Measurements from ENCODE around the gene MAPKAP1. TPM values are rescaled to one million over a fixed set of nuclear protein-coding genes. Genes with fewer than 3 reads are reported as not detected.

The MAPKAP1 gene
- total RNA-seq, 4 donors from 2014 or later = 54.1 to 195 (median 61.9) TPM

- intact Hi-C loops (cut with DNase I; ENCODE audit: low total_unique reads) = no loop called here
- Histone ChIP-seq H3K27ac (no peak overlapping the region), H3K4me3 (no peak overlapping the region), H3K4me1 (no peaks in the 10 kb centered on the region), H3K27me3 (no peaks in the 10 kb centered on the region), H3K9me3 (no peaks in the 10 kb centered on the region), H3K36me3 (no peaks in the 10 kb centered on the region)
- no peak for DNase-seq
- TF ChIP-seq CTCF (IDR thresholded peaks at IDR 0.05) (no peak), POLR2A (IDR thresholded peaks at IDR 0.05) (no peak)
Measured at GRCh38 chr9:125629446-125629845, 77.6 kb downstream of the MAPKAP1 start.

- H3K27ac ChIP-seq = no peak overlapping the region
- H3K9me3 ChIP-seq = no peaks in the 10 kb centered on the region
- no peak overlapping the region for H3K4me3 ChIP-seq
- no peaks in the 10 kb centered on the region for H3K27me3 ChIP-seq
- TF ChIP-seq CTCF (IDR thresholded peaks at IDR 0.05) (no peak), POLR2A (IDR thresholded peaks at IDR 0.05) (no peak)
- H3K36me3 ChIP-seq = no peaks in the 10 kb centered on the region
- intact Hi-C loops (cut with DNase I; ENCODE audit: low total_unique reads) = no loop called here
- H3K4me1 ChIP-seq = no peaks in the 10 kb centered on the region
- no peak for DNase-seq
Measured at GRCh38 chr9:125626187-125626586, 80.8 kb downstream of the MAPKAP1 start.

- no peaks in the 10 kb centered on the region for H3K27me3 ChIP-seq
- intact Hi-C loops (cut with DNase I; ENCODE audit: low total_unique reads) = no loop called here
- no peaks in the 10 kb centered on the region for H3K4me1 ChIP-seq
- H3K36me3 ChIP-seq = no peaks in the 10 kb centered on the region
- TF ChIP-seq POLR2A (IDR thresholded peaks at IDR 0.05) (no peak), CTCF (IDR thresholded peaks at IDR 0.05) (no peak)
- no peaks in the 10 kb centered on the region for H3K9me3 ChIP-seq
- H3K27ac ChIP-seq = no peak overlapping the region
- H3K4me3 ChIP-seq = no peak overlapping the region
- DNase-seq = no peak
Measured at GRCh38 chr9:125621170-125621569, 85.8 kb downstream of the MAPKAP1 start.

DNA sequence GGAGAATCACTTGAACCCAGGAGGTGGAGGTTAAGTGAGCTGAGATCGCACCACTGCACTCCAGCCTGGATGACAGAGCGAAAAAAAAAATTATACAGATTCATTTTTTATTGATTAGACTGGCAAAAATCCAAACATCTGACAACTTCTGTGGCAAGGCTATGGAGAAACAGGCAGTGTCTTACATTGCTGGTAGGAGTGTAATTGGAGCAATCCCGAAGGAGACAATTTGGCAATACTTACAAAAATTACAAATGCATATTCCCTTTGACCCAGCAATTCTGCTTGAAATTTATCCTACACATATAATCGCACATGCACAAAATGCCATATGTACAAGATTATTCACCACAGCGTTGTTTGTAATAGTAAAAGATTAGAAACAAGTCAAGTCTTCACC, 86.8 kb downstream of the MAPKAP1 start:
- no peak for TF ChIP-seq CTCF (IDR thresholded peaks at IDR 0.05)
- no peak for TF ChIP-seq POLR2A (IDR thresholded peaks at IDR 0.05)
- intact Hi-C loops (cut with DNase I; ENCODE audit: low total_unique reads) = no loop called here
- no peak for DNase-seq
- H3K4me1 ChIP-seq = no peaks in the 10 kb centered on the region
- H3K4me3 ChIP-seq = no peak overlapping the region
- H3K9me3 ChIP-seq = no peaks in the 10 kb centered on the region
- H3K27ac ChIP-seq = no peak overlapping the region
- no peaks in the 10 kb centered on the region for H3K36me3 ChIP-seq
- no peaks in the 10 kb centered on the region for H3K27me3 ChIP-seq

- DNase-seq = no peak
- intact Hi-C loops (cut with DNase I; ENCODE audit: low total_unique reads) = no loop called here
- H3K27me3 ChIP-seq = no peaks in the 10 kb centered on the region
- no peaks in the 10 kb centered on the region for H3K36me3 ChIP-seq
- no peak for TF ChIP-seq CTCF (IDR thresholded peaks at IDR 0.05)
- TF ChIP-seq POLR2A (IDR thresholded peaks at IDR 0.05) = no peak
- H3K9me3 ChIP-seq = no peaks in the 10 kb centered on the region
- H3K4me1 ChIP-seq = no peaks in the 10 kb centered on the region
- H3K27ac ChIP-seq = no peak overlapping the region
- no peak overlapping the region for H3K4me3 ChIP-seq
Measured at GRCh38 chr9:125617087-125617486, 89.9 kb downstream of the MAPKAP1 start.
